Measurements from ENCODE around the gene MLKL. TPM values are rescaled to one million over a fixed set of nuclear protein-coding genes. Genes with fewer than 3 reads are reported as not detected.
"Not testable (repeated sequence)": the region's sequence is repeated elsewhere in the genome, so short reads cannot be mapped to it uniquely, and the experiment has no call there.

Gene MLKL
- total and polyA plus RNA-seq, 9 donors = 2.0 to 3.8 (median 2.6) TPM

DNA sequence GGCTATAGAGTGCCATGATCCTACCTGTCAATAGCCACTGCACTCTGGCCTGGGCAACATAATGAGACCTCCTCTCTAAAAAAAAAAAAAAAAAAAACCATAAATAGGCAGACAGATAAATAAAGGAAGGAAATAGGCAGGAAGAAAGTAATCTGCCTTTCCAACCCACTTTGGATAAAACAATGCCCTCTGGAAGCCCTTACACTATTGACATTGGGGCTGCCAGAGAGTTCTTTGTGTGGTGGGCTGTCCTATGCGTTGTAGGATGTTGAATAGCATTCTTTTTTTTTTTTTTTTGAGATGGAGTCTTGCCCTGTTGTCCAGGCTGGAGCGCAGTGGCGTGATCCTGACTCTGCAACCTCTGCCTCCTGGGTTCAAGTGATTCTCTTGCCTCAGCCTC is 26.8 kb downstream of the MLKL start:
- Histone ChIP-seq H3K27me3 (ENCODE audit: control insufficient read depth, insufficient read depth, low read length) (no peaks in the 10 kb centered on the region), H3K4me1 (ENCODE audit: control insufficient read depth, insufficient read depth, low read length) (no peaks in the 10 kb centered on the region), H3K9me3 (replicated peaks; ENCODE audit: control insufficient read depth, low read depth, low read length) (no peaks in the 10 kb centered on the region), H3K36me3 (ENCODE audit: control insufficient read depth, insufficient read depth, low read length) (no peaks in the 10 kb centered on the region), H3K4me3 (ENCODE audit: low read length) (no peak overlapping the region), H3K27ac (ENCODE audit: low read length) (no peak overlapping the region)
- no peak for DNase-seq
- WGBS (ENCODE audit: insufficient coverage) = 95% methylated on average over 2 of the region's 3 CpGs

- H3K27me3 ChIP-seq (ENCODE audit: control insufficient read depth, insufficient read depth, low read length); H3K9me3 ChIP-seq (replicated peaks; ENCODE audit: control insufficient read depth, low read depth, low read length): not testable (repeated sequence)
These were observed 31.8 kb downstream of the MLKL start for GRCh38 chr16:74668877-74669276.

DNA sequence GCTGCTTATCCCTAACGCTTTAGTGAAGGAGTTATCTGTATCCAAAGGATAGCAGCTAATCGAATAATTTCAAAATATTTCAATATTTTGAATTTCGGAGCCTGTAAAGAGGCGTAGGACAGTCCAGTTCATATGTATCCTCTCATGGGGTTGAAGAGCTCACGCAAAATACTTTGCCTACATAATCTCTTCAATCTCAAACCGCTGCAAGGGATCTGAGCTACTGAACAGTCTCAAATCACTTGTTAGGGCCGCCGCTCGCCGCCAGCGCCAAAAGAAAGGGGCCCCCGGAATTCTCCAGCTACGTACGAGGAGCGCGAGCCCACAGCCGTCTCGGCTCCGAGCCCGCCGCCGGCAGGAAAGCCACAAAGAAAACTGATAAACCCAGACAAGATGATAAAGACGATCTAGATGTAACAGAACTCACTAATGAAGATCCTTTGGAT is 33.4 kb downstream of the MLKL start:
- Histone ChIP-seq H3K4me3 (ENCODE audit: low read length) (peak overlapping the region; percentile 59), H3K4me1 (ENCODE audit: control insufficient read depth, insufficient read depth, low read length) (no peaks in the 10 kb centered on the region), H3K27me3 (ENCODE audit: control insufficient read depth, insufficient read depth, low read length) (no peaks in the 10 kb centered on the region), H3K27ac (ENCODE audit: low read length) (peak overlapping the region; percentile 67), H3K9me3 (replicated peaks; ENCODE audit: control insufficient read depth, low read depth, low read length) (no peaks in the 10 kb centered on the region), H3K36me3 (ENCODE audit: control insufficient read depth, insufficient read depth, low read length) (peaks cover 22% of the 10 kb centered on the region)
- WGBS (ENCODE audit: insufficient coverage) = 5% methylated on average over 17 of the region's 23 CpGs
- peak; percentile 60 for DNase-seq

More at GRCh38 chr16:74668877-74669276, 31.8 kb downstream of the MLKL start:
- H3K4me1 ChIP-seq (ENCODE audit: control insufficient read depth, insufficient read depth, low read length); H3K4me3 ChIP-seq (ENCODE audit: low read length); H3K27ac ChIP-seq (ENCODE audit: low read length); DNase-seq: not testable (repeated sequence)
- no CpG with 5 or more reads among the region's 10 CpGs for WGBS (ENCODE audit: insufficient coverage)
- peaks cover 13% of the 10 kb centered on the region for H3K36me3 ChIP-seq (ENCODE audit: control insufficient read depth, insufficient read depth, low read length)

GRCh38 chr16:74666425-74667254 is 34.0 kb downstream of the MLKL start, which contains the start of gene RFWD3:
RFWD3 (minus strand) TSS chr16:74666877; CDS start chr16:74661449, 5,428 bp downstream.
- Histone ChIP-seq H3K4me3 (ENCODE audit: low read length) (peak within 1 kb of the TSS; percentile 90), H3K4me1 (ENCODE audit: control insufficient read depth, insufficient read depth, low read length) (no peaks in the 10 kb centered on the region), H3K27me3 (ENCODE audit: control insufficient read depth, insufficient read depth, low read length) (no peaks in the 10 kb centered on the region), H3K27ac (ENCODE audit: low read length) (peak within 1 kb of the TSS; percentile 67), H3K9me3 (replicated peaks; ENCODE audit: control insufficient read depth, low read depth, low read length) (no peaks in the 10 kb centered on the region), H3K36me3 (ENCODE audit: control insufficient read depth, insufficient read depth, low read length) (peaks cover 22% of the 10 kb centered on the region)
- WGBS (ENCODE audit: insufficient coverage) = under 1% methylated on average over 50 of the region's 63 CpGs
- DNase-seq = peak; percentile 99

- WGBS (ENCODE audit: insufficient coverage) = 0% methylated on average over 3 of the region's 8 CpGs
- H3K4me1 ChIP-seq (ENCODE audit: control insufficient read depth, insufficient read depth, low read length) = no peaks in the 10 kb centered on the region
- no peaks in the 10 kb centered on the region for H3K27me3 ChIP-seq (ENCODE audit: control insufficient read depth, insufficient read depth, low read length)
- peaks cover 25% of the 10 kb centered on the region for H3K36me3 ChIP-seq (ENCODE audit: control insufficient read depth, insufficient read depth, low read length)
- peak overlapping the region; percentile 90 for H3K4me3 ChIP-seq (ENCODE audit: low read length)
- no peak for DNase-seq
- no peaks in the 10 kb centered on the region for H3K9me3 ChIP-seq (replicated peaks; ENCODE audit: control insufficient read depth, low read depth, low read length)
- peak overlapping the region; percentile 7 for H3K27ac ChIP-seq (ENCODE audit: low read length)
These were observed 34.6 kb downstream of the MLKL start for GRCh38 chr16:74666010-74666421.

DNA sequence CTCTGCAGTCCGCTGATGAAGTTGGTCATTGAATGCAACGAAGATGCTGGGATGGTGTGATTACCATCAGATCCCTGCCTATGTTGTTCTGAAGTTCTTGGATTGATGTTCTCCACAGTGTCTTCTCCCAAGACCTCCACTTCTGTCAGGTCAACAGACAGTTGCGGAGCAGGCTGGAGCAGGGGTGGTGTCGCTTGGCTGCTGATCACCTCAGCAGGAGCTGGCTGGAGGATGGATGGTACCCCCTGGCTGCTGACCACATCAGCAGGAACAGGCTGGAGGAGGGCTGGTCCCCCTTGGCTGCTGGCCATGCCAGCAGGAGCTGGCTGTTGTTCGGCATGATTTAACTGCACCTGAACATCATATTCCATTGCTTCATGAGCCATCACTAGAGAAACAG is 39.6 kb downstream of the MLKL start:
- H3K36me3 ChIP-seq (ENCODE audit: control insufficient read depth, insufficient read depth, low read length) = peaks cover 57% of the 10 kb centered on the region
- no peaks in the 10 kb centered on the region for H3K27me3 ChIP-seq (ENCODE audit: control insufficient read depth, insufficient read depth, low read length)
- H3K4me3 ChIP-seq (ENCODE audit: low read length) = no peak overlapping the region
- H3K4me1 ChIP-seq (ENCODE audit: control insufficient read depth, insufficient read depth, low read length) = no peaks in the 10 kb centered on the region
- 100% methylated on average over 2 of the region's 5 CpGs for WGBS (ENCODE audit: insufficient coverage)
- DNase-seq = no peak
- no peaks in the 10 kb centered on the region for H3K9me3 ChIP-seq (replicated peaks; ENCODE audit: control insufficient read depth, low read depth, low read length)
- no peak overlapping the region for H3K27ac ChIP-seq (ENCODE audit: low read length)

- H3K9me3 ChIP-seq (replicated peaks; ENCODE audit: control insufficient read depth, low read depth, low read length) = no peaks in the 10 kb centered on the region
- H3K27ac ChIP-seq (ENCODE audit: low read length) = no peak overlapping the region
- H3K4me1 ChIP-seq (ENCODE audit: control insufficient read depth, insufficient read depth, low read length) = no peaks in the 10 kb centered on the region
- no peak overlapping the region for H3K4me3 ChIP-seq (ENCODE audit: low read length)
- H3K36me3 ChIP-seq (ENCODE audit: control insufficient read depth, insufficient read depth, low read length) = peaks cover 63% of the 10 kb centered on the region
- no CpG with 5 or more reads among the region's 4 CpGs for WGBS (ENCODE audit: insufficient coverage)
- H3K27me3 ChIP-seq (ENCODE audit: control insufficient read depth, insufficient read depth, low read length) = no peaks in the 10 kb centered on the region
- DNase-seq = no peak
These were observed 40.3 kb downstream of the MLKL start for GRCh38 chr16:74660383-74660782.

- Histone ChIP-seq H3K27ac (ENCODE audit: low read length) (no peak overlapping the region), H3K4me1 (ENCODE audit: control insufficient read depth, insufficient read depth, low read length) (no peaks in the 10 kb centered on the region), H3K4me3 (ENCODE audit: low read length) (no peak overlapping the region), H3K36me3 (ENCODE audit: control insufficient read depth, insufficient read depth, low read length) (peaks cover 60% of the 10 kb centered on the region), H3K9me3 (replicated peaks; ENCODE audit: control insufficient read depth, low read depth, low read length) (no peaks in the 10 kb centered on the region), H3K27me3 (ENCODE audit: control insufficient read depth, insufficient read depth, low read length) (no peaks in the 10 kb centered on the region)
- no peak for DNase-seq
- WGBS (ENCODE audit: insufficient coverage) = 89% methylated on average over 1 of the region's 2 CpGs
These were observed 41.6 kb downstream of the MLKL start for GRCh38 chr16:74659041-74659440.

DNA sequence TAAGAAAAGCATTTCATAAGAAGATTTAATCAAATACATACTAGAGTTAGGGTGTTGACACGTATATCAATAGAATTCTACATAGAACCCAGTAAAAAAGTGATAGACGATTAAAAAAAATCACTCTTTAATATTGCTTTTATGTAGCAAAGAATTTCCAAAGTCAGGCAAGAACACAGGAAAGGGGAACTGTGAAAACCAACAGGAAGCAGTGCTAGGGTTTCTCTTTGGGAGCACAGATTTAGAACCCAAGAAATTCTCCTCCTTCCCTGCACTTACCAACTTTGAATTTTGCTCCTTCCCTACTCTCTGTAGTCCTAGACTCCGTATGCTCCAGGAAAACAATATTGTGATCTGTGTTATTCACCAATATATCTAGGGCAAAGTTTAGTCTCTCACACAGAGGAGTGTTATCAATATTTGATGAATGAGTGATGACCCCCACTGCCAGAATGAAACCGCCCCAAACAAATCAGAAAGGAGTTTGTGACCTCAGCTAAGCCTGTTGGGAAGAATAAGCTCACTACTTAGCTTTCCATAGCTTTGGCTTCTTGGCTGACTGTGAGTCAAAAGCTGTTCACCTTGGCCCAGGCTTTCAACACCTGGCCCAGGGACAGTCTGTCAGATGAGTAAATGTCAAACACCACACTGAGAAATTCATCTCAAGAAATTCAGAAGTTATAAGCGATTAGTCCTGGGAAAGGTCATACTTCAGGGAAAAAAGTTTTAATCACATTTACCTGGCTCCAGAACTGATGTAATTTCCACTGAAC is 42.6 kb downstream of the MLKL start:
- DNase-seq = no peak
- Histone ChIP-seq H3K4me3 (ENCODE audit: low read length) (no peak overlapping the region), H3K4me1 (ENCODE audit: control insufficient read depth, insufficient read depth, low read length) (no peaks in the 10 kb centered on the region), H3K9me3 (replicated peaks; ENCODE audit: control insufficient read depth, low read depth, low read length) (no peaks in the 10 kb centered on the region), H3K27me3 (ENCODE audit: control insufficient read depth, insufficient read depth, low read length) (no peaks in the 10 kb centered on the region), H3K36me3 (ENCODE audit: control insufficient read depth, insufficient read depth, low read length) (peaks cover 52% of the 10 kb centered on the region), H3K27ac (ENCODE audit: low read length) (no peak overlapping the region)
- no CpG with 5 or more reads among the region's 5 CpGs for WGBS (ENCODE audit: insufficient coverage)

DNA sequence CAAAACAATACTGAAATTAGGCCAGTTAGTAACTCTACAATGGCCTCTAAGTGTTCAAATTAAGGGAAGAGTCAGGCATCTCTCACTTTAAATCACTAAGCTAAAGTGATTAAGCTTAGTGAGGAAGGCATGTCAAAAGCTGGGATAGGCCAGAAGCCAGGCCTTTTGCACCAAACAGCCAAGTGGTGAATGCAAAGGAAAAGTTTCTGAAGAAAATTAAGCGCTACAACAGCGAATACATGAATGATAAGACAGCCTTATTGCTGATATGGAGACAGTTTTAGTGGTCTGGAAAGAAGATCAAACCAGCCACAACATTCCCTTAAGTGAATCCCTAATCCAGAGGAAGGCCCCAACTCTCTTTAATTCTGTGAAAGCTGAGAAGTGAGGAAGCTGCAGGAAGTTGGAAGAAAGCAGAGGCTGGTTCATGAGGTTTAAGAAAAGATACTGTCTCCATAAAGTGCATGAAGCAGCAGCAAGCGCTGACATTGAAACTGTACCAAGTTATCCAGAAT is 46.1 kb downstream of the MLKL start:
- DNase-seq = no peak
- no peak overlapping the region for H3K4me3 ChIP-seq (ENCODE audit: low read length)
- H3K27me3 ChIP-seq (ENCODE audit: control insufficient read depth, insufficient read depth, low read length) = no peaks in the 10 kb centered on the region
- H3K4me1 ChIP-seq (ENCODE audit: control insufficient read depth, insufficient read depth, low read length) = no peaks in the 10 kb centered on the region
- no CpG with 5 or more reads among the region's 3 CpGs for WGBS (ENCODE audit: insufficient coverage)
- H3K27ac ChIP-seq (ENCODE audit: low read length) = no peak overlapping the region
- no peaks in the 10 kb centered on the region for H3K9me3 ChIP-seq (replicated peaks; ENCODE audit: control insufficient read depth, low read depth, low read length)
- peaks cover 45% of the 10 kb centered on the region for H3K36me3 ChIP-seq (ENCODE audit: control insufficient read depth, insufficient read depth, low read length)
